ENCODE measurements around the gene PKD1L1. TPM values are rescaled to one million over a fixed set of nuclear protein-coding genes. Genes with fewer than 3 reads are reported as not detected.

The PKD1L1 gene
- polyA plus RNA-seq, 2 of the 4 experiments (the other 2 are of a cell fraction) = 0.21 TPM

DNA sequence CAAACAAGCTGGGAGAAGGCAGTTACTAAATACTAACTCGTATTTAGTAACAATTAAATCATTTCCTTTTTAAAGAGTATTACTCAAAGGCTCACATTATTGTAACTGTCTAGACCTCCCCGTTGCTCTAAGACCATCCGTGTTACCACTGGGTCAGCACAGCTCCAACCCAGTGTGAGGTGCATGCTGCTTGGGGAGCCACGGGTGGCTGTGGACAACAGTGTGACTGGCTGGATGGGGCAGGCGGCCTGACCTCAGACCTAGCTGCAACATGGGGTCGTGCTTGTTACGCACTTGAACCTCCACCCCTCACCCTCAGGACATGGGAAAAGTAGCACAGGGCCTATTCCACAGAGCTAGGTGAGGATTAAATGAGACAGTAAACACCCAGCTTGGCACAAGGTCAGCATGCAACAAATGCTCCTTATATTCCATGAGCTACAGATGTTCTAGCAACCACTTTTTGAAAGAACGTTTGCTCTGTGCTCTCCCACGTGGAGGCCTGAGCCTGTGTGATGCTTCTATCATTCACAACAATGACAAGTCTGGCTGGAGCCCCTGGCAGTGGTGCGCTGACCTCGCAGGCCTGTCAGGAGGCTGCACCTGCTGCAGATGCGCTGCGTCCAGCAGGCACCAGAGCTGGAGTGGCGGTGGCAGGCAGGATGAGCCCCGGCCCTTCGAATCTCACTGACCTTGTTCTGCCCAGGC lies 135.7 kb downstream of the PKD1L1 start (continued):
- no peak for TF ChIP-seq RFX5 (IDR thresholded peaks at IDR 0.05)

DNA sequence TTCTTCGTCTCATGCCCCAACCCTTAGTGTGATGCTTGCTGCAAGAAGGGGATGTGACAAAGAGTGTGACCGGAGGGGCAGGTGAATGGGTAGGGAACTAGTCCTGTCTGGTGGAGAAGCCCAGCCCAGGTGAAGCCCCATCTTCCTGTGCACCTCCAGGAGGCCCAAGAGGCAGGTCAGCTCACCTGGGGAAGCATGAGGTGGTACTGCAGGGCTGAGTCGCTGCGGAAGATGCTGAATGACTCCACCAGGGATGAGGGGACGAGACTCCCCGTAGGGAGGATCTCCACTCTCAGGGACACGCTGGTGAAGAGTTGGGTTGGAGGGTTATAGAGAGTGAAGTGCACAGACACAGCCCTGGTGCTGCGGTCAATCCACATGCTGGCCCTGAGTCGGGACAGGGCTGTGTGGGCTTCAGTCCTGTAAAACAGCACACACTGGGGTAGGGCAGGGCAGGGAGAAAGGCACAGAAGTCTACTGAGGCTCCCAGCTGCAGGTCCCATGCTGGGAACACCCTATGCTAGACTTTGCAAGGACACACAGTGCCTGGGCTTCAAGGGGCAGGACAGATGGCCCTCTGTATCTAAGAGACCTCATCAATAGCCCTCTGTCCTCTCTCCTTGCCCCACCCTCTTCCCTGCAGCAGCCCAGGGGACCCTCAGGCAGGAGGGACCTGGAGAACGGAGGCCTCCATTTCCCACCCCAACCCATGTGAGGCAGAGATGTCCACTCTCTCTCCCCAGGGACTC lies 136.5 kb downstream of the PKD1L1 start:
- H3K27ac ChIP-seq = peak overlapping the region in 1 of 2 experiments; percentile 90; a peak in 4 of 6 replicates
- ChIA-PET POLR2A (no interaction called here), CTCF (interaction anchor here (0.6 to 3.0 kb wide), 6 partner anchors 8 to 546 kb away, joined by 3 to 28 read pairs (median 4); no protein-coding TSS in a partner anchor)
- DNase-seq (ENCODE audit: low read depth in 1 of 2, low spot score in 1 of 2) (no peak), FAIRE-seq (no peak), ATAC-seq (no peak)
- no peaks in the 10 kb centered on the region for H3K9me3 ChIP-seq
- WGBS (ENCODE audit: missing lambda C conversion rate) = 85% methylated on average over 10 of the region's 10 CpGs
- no peak overlapping the region for H3K4me2 ChIP-seq
- TF ChIP-seq PBX3 (IDR thresholded peaks at IDR 0.05) (no peak), ELK1 (IDR thresholded peaks at IDR 0.05; ENCODE audit: low read depth, low read length) (no peak), HOXB13 (CRISPR knock-in tag; IDR thresholded peaks at IDR 0.05; ENCODE audit: low read depth) (no peak), CHD4 (IDR thresholded peaks at IDR 0.05; ENCODE audit: borderline replicate concordance) (no peak), KDM1A (IDR thresholded peaks at IDR 0.05; ENCODE audit: low read depth) (no peak), ESRRA (IDR thresholded peaks at IDR 0.05; ENCODE audit: borderline replicate concordance, low read length) (no peak), MYC (IDR thresholded peaks at IDR 0.05; ENCODE audit: borderline replicate concordance, low read length) (no peak), NR3C1 (IDR thresholded peaks at IDR 0.05) (no peak), MAFK (IDR thresholded peaks at IDR 0.05; ENCODE audit: partially characterized antibody) (no peak), MAX (IDR thresholded peaks at IDR 0.05) (no peak)
- TF ChIP-seq, protein P1, sequence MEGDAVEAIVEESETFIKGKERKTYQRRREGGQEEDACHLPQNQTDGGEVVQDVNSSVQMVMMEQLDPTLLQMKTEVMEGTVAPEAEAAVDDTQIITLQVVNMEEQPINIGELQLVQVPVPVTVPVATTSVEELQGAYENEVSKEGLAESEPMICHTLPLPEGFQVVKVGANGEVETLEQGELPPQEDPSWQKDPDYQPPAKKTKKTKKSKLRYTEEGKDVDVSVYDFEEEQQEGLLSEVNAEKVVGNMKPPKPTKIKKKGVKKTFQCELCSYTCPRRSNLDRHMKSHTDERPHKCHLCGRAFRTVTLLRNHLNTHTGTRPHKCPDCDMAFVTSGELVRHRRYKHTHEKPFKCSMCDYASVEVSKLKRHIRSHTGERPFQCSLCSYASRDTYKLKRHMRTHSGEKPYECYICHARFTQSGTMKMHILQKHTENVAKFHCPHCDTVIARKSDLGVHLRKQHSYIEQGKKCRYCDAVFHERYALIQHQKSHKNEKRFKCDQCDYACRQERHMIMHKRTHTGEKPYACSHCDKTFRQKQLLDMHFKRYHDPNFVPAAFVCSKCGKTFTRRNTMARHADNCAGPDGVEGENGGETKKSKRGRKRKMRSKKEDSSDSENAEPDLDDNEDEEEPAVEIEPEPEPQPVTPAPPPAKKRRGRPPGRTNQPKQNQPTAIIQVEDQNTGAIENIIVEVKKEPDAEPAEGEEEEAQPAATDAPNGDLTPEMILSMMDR (IDR thresholded peaks at IDR 0.05) = no peak
- H3K4me3 ChIP-seq = no peak overlapping the region
- H3K4me1 ChIP-seq = peaks cover 20% of the 10 kb centered on the region

DNA sequence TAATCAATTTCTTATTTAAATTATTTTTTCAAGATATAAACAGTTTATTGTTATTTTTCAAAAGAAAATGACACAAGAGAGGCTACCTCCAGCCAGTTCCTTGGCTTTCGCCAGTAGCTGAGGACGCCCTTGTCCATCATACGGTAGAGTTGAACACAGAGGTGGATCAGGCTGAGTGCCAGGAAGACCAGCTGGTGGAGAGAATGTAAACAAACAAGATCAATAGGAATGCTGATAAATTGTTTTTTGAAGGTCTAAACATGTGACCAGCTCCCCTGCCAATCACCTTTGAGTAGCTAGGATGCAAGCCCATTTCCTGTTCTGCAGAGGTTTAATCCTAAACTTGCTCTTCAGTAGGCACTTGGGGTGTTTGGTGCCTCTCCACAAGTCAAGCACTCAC lies 138.9 kb downstream of the PKD1L1 start:
- ATAC-seq = no peak
- H3K27ac ChIP-seq = peak overlapping the region in 1 of 2 experiments; percentile 48; a peak in 2 of 6 replicates
- POLR2A ChIA-PET = no interaction called here
- DNase-seq (ENCODE audit: low read depth in 1 of 2, low spot score in 1 of 2) = no peak
- 93% methylated on average over 3 of the region's 3 CpGs for WGBS (ENCODE audit: missing lambda C conversion rate)
- CTCF ChIA-PET = interaction anchor here (0.5 to 3.0 kb wide), 7 partner anchors 11 to 543 kb away, joined by 3 to 28 read pairs (median 4); no protein-coding TSS in a partner anchor
- peaks cover 7% of the 10 kb centered on the region; the same call in 2 of the 3 replicates for H3K4me1 ChIP-seq
- H3K9me3 ChIP-seq = no peaks in the 10 kb centered on the region
- no peak for FAIRE-seq
- H3K4me2 ChIP-seq = no peak overlapping the region
- no peak overlapping the region for H3K4me3 ChIP-seq
- TF ChIP-seq ZNF302 (CRISPR knock-in tag; IDR thresholded peaks at IDR 0.05) (no peak), E2F6 (IDR thresholded peaks at IDR 0.05; ENCODE audit: borderline replicate concordance, low read depth) (no peak), CBX8 (IDR thresholded peaks at IDR 0.05) (no peak), BHLHE40 (IDR thresholded peaks at IDR 0.05; ENCODE audit: low read depth, low read length) (no peak), GATA3 (IDR thresholded peaks at IDR 0.05; ENCODE audit: borderline replicate concordance) (no peak)
